Spleen (tissue), 11 donors: ENCODE data around the gene NPEPL1. TPM values are rescaled to one million over a fixed set of nuclear protein-coding genes. Genes with fewer than 3 reads are reported as not detected.
A peak's percentile ranks its signal among the peaks of the same experiment; 100 is the strongest.

Experiments
- DNase-seq: peaks from one replicate; pipeline ENCODE4 v3.0.0-alpha.2; 2020
- H3K27ac ChIP-seq, 8 donors: fragments of 200-600 bp; sonication (generic) in 7 of 8; 1 replicate in 4 of 8; 2 replicates in 4 of 8; pipeline versions ENCODE4 v1.5.0 to v1.8.0; 2016 to 2021; ENCODE audit warnings: inconsistent platforms in 4 of 8, mild to moderate bottlenecking in 4 of 8, moderate library complexity in 1 of 8
- H3K27me3 ChIP-seq, 7 donors: fragments of 200-600 bp; sonication (generic) in 6 of 7; replicated peaks in 1 of 7; 1 replicate in 4 of 7; 2 replicates in 3 of 7; pipeline versions ENCODE4 v1.5.0 to v1.8.0; 2016 to 2021; ENCODE audit warnings: inconsistent platforms in 3 of 7, mild to moderate bottlenecking in 1 of 7
- H3K36me3 ChIP-seq, 6 donors: fragments of 200-600 bp; sonication (generic) in 5 of 6; 1 replicate in 4 of 6; 2 replicates in 2 of 6; pipeline versions ENCODE4 v1.5.0 to v1.8.0; 2016 to 2021; ENCODE audit warnings: inconsistent platforms in 2 of 6
- H3K4me1 ChIP-seq, 6 donors: fragments of 200-600 bp; sonication (generic) in 5 of 6; 1 replicate in 3 of 6; 2 replicates in 3 of 6; pipeline versions ENCODE4 v1.5.0 to v1.8.0; 2016 to 2021; ENCODE audit warnings: inconsistent platforms in 3 of 6
- H3K4me3 ChIP-seq, 8 donors: fragments of 200-600 bp; sonication (generic) in 7 of 8; 1 replicate in 4 of 8; 2 replicates in 4 of 8; pipeline versions ENCODE4 v1.5.0 to v1.8.0; 2016 to 2021; ENCODE audit warnings: inconsistent platforms in 4 of 8, mild to moderate bottlenecking in 4 of 8, moderate library complexity in 2 of 8
- H3K9me3 ChIP-seq, 8 donors: fragments of 200-600 bp; sonication (generic) in 7 of 8; 1 replicate in 4 of 8; 2 replicates in 4 of 8; pipeline versions ENCODE4 v1.5.0 to v1.8.0; 2016 to 2021; ENCODE audit warnings: inconsistent platforms in 4 of 8
- POLR2A ChIP-seq, 3 donors: fragments of 450-650 bp; IDR thresholded peaks; one replicate each; pipeline ENCODE4 v1.5.1; 2017; ENCODE audit warnings: antibody characterized with exemption in 3 of 3, mild to moderate bottlenecking in 1 of 3
- POLR2AphosphoS5 ChIP-seq, 3 donors: sonication (generic); formaldehyde crosslinking; IDR thresholded peaks; one replicate each; pipeline ENCODE4 v1.5.1; 2017; ENCODE audit warnings: antibody characterized with exemption in 3 of 3
- WGBS, 5 donors: extraction: QIAGEN DNeasy Blood & Tissue Kit in 3 of 5; methylation state at CpG; one replicate each; pipeline versions ENCODE4 v1.1.5 to v1.1.7; 2013 to 2018; 5-methylcytosine and 5-hydroxymethylcytosine counted together
- intact Hi-C: fragments of 100-400 bp; cut with DNase I; formaldehyde crosslinking; loops from one replicate; pipeline ENCODE4 v1.15.0; 2023; ENCODE audit warnings: low total_unique reads
- polyA plus RNA-seq, 3 donors: library from polyadenylated mRNA; stranded (reverse); fragments of 200-250 nt; gene quantifications; one replicate each; pipeline ENCODE4 v1.2.1, GENCODE V29; 2013
- total RNA-seq, 7 donors: library from RNA; depleted of rRNA in 3 of 7; stranded (reverse); fragments of >200 nt in 3 of 7; fragmentation: NEBNext Ultra II Directional in 4 of 7; extraction: Animal tissue kit (Norgen Biotek cat#: 25700) in 4 of 7; gene quantifications; one replicate each; pipeline versions ENCODE4 v1.1.0 to v1.2.1, GENCODE V29; 2016 to 2021
- TF ChIP-seq, protein P1 (sequence below), 11 experiments: fragments of 200-600 bp in 7 of 11; fragments of 450-650 bp in 4 of 11; sonication (generic) in 4 of 11; IDR thresholded peaks in 8 of 11; conservative IDR thresholded peaks in 3 of 11; 1 replicate in 7 of 11; 2 replicates in 4 of 11; pipeline versions ENCODE4 v1.4.0 to v1.8.0; 2016 to 2021; ENCODE audit warnings: antibody characterized with exemption in 11 of 11, inconsistent platforms in 4 of 11, mild to moderate bottlenecking in 1 of 11
- donor health status: healthy with polysubstance abuse.
- donor health status: DM: no; HTN: no; CAD: no; lungs with moderate emphysema.
- donor health status: DM: no; HTN: no; CAD: no.
- donor health status: Bipolar disorder and iron deficiency.
- donor health status: healthy.
- donor health status: DM: no; HTN: no; CAD: no.
- donor health status: DM: yes; HTN: yes; CAD: no.

NPEPL1 gene
- total and polyA plus RNA-seq, 10 donors = 19.3 to 61.7 (median 56.2) TPM

DNA sequence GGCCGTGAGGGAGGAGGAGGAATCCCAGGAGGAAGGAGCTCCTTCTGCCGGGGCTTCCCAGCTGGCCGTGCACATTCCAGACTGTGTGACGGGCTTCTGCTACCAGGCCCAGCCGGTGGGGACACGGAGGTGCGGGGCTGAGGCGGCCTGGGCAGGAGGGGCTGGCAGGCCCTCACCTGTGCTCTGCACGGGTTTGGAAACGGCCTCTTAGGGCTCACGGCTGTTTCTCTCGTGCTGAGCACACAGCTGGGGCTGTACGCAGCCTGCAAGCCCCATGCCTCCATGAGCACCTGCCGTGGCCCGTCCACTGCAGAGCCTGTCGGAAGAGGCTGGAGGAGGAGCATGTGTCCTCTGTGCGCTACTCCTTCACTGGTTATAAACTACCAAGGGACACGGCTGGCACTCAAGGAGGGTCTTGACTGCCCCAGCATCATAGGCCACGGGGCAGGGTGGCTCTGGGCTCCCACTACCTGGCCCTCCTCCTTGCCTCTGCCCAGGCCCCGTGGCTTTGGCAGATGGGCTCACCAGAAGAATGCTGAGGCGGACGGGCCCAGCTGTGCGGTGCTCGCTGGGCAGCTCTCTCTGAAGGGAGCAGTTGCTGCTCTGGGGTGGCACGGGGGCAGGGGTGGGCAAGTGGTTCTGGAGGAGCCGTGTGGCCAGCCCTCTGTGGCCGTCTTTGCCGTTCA is 15.8 kb downstream of the NPEPL1 start:
- Histone ChIP-seq H3K27me3 (no peaks in the 10 kb centered on the region), H3K4me3 (no peak overlapping the region), H3K4me1 (no peaks in the 10 kb centered on the region), H3K36me3 (peaks cover 4 to 82% (median 21%) of the 10 kb centered on the region in 6 donors), H3K9me3 (no peaks in the 10 kb centered on the region), H3K27ac (no peak overlapping the region)
- TF ChIP-seq, protein P1, sequence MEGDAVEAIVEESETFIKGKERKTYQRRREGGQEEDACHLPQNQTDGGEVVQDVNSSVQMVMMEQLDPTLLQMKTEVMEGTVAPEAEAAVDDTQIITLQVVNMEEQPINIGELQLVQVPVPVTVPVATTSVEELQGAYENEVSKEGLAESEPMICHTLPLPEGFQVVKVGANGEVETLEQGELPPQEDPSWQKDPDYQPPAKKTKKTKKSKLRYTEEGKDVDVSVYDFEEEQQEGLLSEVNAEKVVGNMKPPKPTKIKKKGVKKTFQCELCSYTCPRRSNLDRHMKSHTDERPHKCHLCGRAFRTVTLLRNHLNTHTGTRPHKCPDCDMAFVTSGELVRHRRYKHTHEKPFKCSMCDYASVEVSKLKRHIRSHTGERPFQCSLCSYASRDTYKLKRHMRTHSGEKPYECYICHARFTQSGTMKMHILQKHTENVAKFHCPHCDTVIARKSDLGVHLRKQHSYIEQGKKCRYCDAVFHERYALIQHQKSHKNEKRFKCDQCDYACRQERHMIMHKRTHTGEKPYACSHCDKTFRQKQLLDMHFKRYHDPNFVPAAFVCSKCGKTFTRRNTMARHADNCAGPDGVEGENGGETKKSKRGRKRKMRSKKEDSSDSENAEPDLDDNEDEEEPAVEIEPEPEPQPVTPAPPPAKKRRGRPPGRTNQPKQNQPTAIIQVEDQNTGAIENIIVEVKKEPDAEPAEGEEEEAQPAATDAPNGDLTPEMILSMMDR (IDR thresholded peaks at IDR 0.05 in 8 of 11, conservative IDR thresholded peaks at IDR 0.05 in 3 of 11) = no peak
- TF ChIP-seq POLR2AphosphoS5 (IDR thresholded peaks at IDR 0.05) (peak in 1 of 3 donors; percentile 18), POLR2A (IDR thresholded peaks at IDR 0.05) (no peak)
- 81 to 95% (median 91%) methylated on average over 24 to 28 of the region's 28 CpGs for WGBS, 5 donors
- intact Hi-C loops = no loop called here
- DNase-seq = peak; percentile 71

DNA sequence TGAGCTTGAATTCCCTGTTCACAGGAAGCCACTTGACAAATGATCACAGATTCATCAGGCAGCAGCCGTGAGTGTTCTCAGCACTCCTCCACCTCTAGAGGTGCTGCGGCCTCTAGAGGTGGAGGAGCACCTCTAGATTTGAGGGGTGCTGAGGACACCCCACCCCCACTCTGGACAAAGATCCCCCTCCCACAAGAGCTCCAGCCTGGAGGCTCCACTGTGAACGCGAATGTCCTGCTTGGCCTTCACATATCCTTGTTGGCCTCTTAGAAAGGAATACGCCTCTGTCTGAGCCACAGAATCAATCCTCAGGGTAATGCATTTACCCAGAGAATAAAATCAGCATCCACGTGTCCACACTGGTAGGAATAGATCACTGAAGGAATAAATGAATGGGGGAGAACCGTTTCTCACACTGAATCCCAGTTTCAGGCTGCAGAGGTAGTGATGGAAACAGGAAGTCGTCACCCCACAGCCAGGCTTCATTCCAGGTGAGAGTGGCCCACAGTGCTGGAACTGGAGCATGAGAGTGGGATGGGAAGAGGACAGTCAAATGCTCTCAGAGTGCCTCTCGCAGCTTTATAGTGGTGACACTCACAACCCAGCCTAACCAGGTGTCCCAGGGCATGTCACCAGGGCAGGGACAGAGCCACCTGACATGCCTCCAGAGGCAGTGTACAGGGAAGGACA is 16.6 kb downstream of the NPEPL1 start:
- H3K4me3 ChIP-seq = no peak overlapping the region
- intact Hi-C loops = no loop called here
- TF ChIP-seq POLR2AphosphoS5 (IDR thresholded peaks at IDR 0.05) (no peak), POLR2A (IDR thresholded peaks at IDR 0.05) (no peak)
- TF ChIP-seq, protein P1 (IDR thresholded peaks at IDR 0.05 in 8 of 11, conservative IDR thresholded peaks at IDR 0.05 in 3 of 11) = no peak
- H3K4me1 ChIP-seq = no peaks in the 10 kb centered on the region
- no peaks in the 10 kb centered on the region for H3K9me3 ChIP-seq
- H3K27ac ChIP-seq = no peak overlapping the region
- no peaks in the 10 kb centered on the region for H3K27me3 ChIP-seq
- no peak for DNase-seq
- peaks cover 0 to 82% (median 13%) of the 10 kb centered on the region in 6 donors for H3K36me3 ChIP-seq
- 74 to 91% (median 85%) methylated on average over 8 to 9 of the region's 9 CpGs for WGBS, 5 donors

GRCh38 chr20:58709703-58710039 is 17.1 kb downstream of the NPEPL1 start:
- peak; percentile 38 for DNase-seq
- no peaks in the 10 kb centered on the region for H3K9me3 ChIP-seq
- no peak overlapping the region for H3K4me3 ChIP-seq
- intact Hi-C loops = no loop called here
- peaks cover 0 to 82% (median 11%) of the 10 kb centered on the region in 6 donors for H3K36me3 ChIP-seq
- no peaks in the 10 kb centered on the region for H3K27me3 ChIP-seq
- TF ChIP-seq POLR2A (IDR thresholded peaks at IDR 0.05) (no peak), POLR2AphosphoS5 (IDR thresholded peaks at IDR 0.05) (no peak)
- TF ChIP-seq, protein P1 (IDR thresholded peaks at IDR 0.05 in 8 of 11, conservative IDR thresholded peaks at IDR 0.05 in 3 of 11) = no peak
- H3K4me1 ChIP-seq = no peaks in the 10 kb centered on the region
- WGBS, 5 donors = 90 to 98% (median 93%) methylated on average over 4 of the region's 4 CpGs
- no peak overlapping the region for H3K27ac ChIP-seq
